PFSK-1 (cell line): Measurements from ENCODE around the gene ALS2.

ENCODE experiments used
- FOXP2 ChIP-seq: optimal IDR thresholded peaks from 2 replicates; pipeline ENCODE3; 2011; ENCODE audit warnings: borderline replicate concordance, control low read depth, inconsistent platforms; ENCODE audit not compliant: insufficient read depth; ENCODE audit errors: extremely low read length, extremely low read depth
- POLR2AphosphoS5 ChIP-seq: IDR thresholded peaks from 2 replicates; pipeline ENCODE4 v1.6.1; 2012; ENCODE audit warnings: low read depth, mild to moderate bottlenecking, control low read depth, low read length, moderate library complexity
- REST ChIP-seq, 2 experiments: IDR thresholded peaks; 2 replicates each; pipeline versions ENCODE4 v1.6.1 to v1.8.0; 2011 to 2012; ENCODE audit warnings: low read depth in 2 of 2, low read length in 2 of 2, control low read depth in 1 of 2, inconsistent platforms in 1 of 2, mild to moderate bottlenecking in 1 of 2, moderate library complexity in 1 of 2; ENCODE audit not compliant: insufficient read depth in 1 of 2
- SIN3A ChIP-seq: IDR thresholded peaks from 2 replicates; pipeline ENCODE4 v1.6.1; 2012; ENCODE audit warnings: mild to moderate bottlenecking, low read length, moderate library complexity, borderline replicate concordance; ENCODE audit not compliant: insufficient read depth
- TAF1 ChIP-seq: IDR thresholded peaks from 2 replicates; pipeline ENCODE4 v1.6.1; 2012; ENCODE audit warnings: low read length, control low read depth, borderline replicate concordance; ENCODE audit not compliant: insufficient read depth

The ALS2 gene

GRCh38 chr2:201765799-201766198, 14.9 kb downstream of the ALS2 start:
- no peak for TF ChIP-seq TAF1
- TF ChIP-seq SIN3A = no peak
- TF ChIP-seq POLR2AphosphoS5 = no peak
- TF ChIP-seq REST (IDR thresholded peaks at IDR 0.05; ENCODE audit: insufficient read depth in 1 of 2, low read depth in 2 of 2, low read length in 2 of 2) = no peak
- no peak for TF ChIP-seq FOXP2

GRCh38 chr2:201761101-201761500, 19.6 kb downstream of the ALS2 start:
- TF ChIP-seq POLR2AphosphoS5 (no peak), SIN3A (no peak), TAF1 (no peak), REST (IDR thresholded peaks at IDR 0.05; ENCODE audit: insufficient read depth in 1 of 2, low read depth in 2 of 2, low read length in 2 of 2) (no peak), FOXP2 (no peak)

GRCh38 chr2:201759567-201759966, 21.2 kb downstream of the ALS2 start:
- TF ChIP-seq POLR2AphosphoS5 (no peak), TAF1 (no peak), SIN3A (no peak), REST (IDR thresholded peaks at IDR 0.05; ENCODE audit: insufficient read depth in 1 of 2, low read depth in 2 of 2, low read length in 2 of 2) (no peak), FOXP2 (no peak)

- no peak for TF ChIP-seq TAF1
- TF ChIP-seq FOXP2 = no peak
- TF ChIP-seq POLR2AphosphoS5 = no peak
- TF ChIP-seq SIN3A = no peak
- TF ChIP-seq REST (IDR thresholded peaks at IDR 0.05; ENCODE audit: insufficient read depth in 1 of 2, low read depth in 2 of 2, low read length in 2 of 2) = no peak
These were observed 21.9 kb downstream of the ALS2 start for GRCh38 chr2:201758873-201759272.

GRCh38 chr2:201758234-201758633, 22.5 kb downstream of the ALS2 start:
- TF ChIP-seq SIN3A (no peak), TAF1 (no peak), REST (IDR thresholded peaks at IDR 0.05; ENCODE audit: insufficient read depth in 1 of 2, low read depth in 2 of 2, low read length in 2 of 2) (no peak), POLR2AphosphoS5 (no peak), FOXP2 (no peak)
